Spleen (tissue), 11 donors: ENCODE measurements around the gene CCDC9. TPM values are rescaled to one million over a fixed set of nuclear protein-coding genes. Genes with fewer than 3 reads are reported as not detected.

Experiments used
- DNase-seq: peaks from one replicate; pipeline ENCODE4 v3.0.0-alpha.2; 2020
- H3K27ac ChIP-seq, 8 donors: fragments of 200-600 bp; sonication (generic) in 7 of 8; 1 replicate in 4 of 8; 2 replicates in 4 of 8; pipeline versions ENCODE4 v1.5.0 to v1.8.0; 2016 to 2021; ENCODE audit warnings: inconsistent platforms in 4 of 8, mild to moderate bottlenecking in 4 of 8, moderate library complexity in 1 of 8
- H3K27me3 ChIP-seq, 7 donors: fragments of 200-600 bp; sonication (generic) in 6 of 7; replicated peaks in 1 of 7; 1 replicate in 4 of 7; 2 replicates in 3 of 7; pipeline versions ENCODE4 v1.5.0 to v1.8.0; 2016 to 2021; ENCODE audit warnings: inconsistent platforms in 3 of 7, mild to moderate bottlenecking in 1 of 7
- H3K36me3 ChIP-seq, 6 donors: fragments of 200-600 bp; sonication (generic) in 5 of 6; 1 replicate in 4 of 6; 2 replicates in 2 of 6; pipeline versions ENCODE4 v1.5.0 to v1.8.0; 2016 to 2021; ENCODE audit warnings: inconsistent platforms in 2 of 6
- H3K4me1 ChIP-seq, 6 donors: fragments of 200-600 bp; sonication (generic) in 5 of 6; 1 replicate in 3 of 6; 2 replicates in 3 of 6; pipeline versions ENCODE4 v1.5.0 to v1.8.0; 2016 to 2021; ENCODE audit warnings: inconsistent platforms in 3 of 6
- H3K4me3 ChIP-seq, 8 donors: fragments of 200-600 bp; sonication (generic) in 7 of 8; 1 replicate in 4 of 8; 2 replicates in 4 of 8; pipeline versions ENCODE4 v1.5.0 to v1.8.0; 2016 to 2021; ENCODE audit warnings: inconsistent platforms in 4 of 8, mild to moderate bottlenecking in 4 of 8, moderate library complexity in 2 of 8
- H3K9me3 ChIP-seq, 8 donors: fragments of 200-600 bp; sonication (generic) in 7 of 8; 1 replicate in 4 of 8; 2 replicates in 4 of 8; pipeline versions ENCODE4 v1.5.0 to v1.8.0; 2016 to 2021; ENCODE audit warnings: inconsistent platforms in 4 of 8
- CTCF ChIP-seq, 11 experiments: fragments of 200-600 bp in 7 of 11; fragments of 450-650 bp in 4 of 11; sonication (generic) in 4 of 11; IDR thresholded peaks in 8 of 11; conservative IDR thresholded peaks in 3 of 11; 1 replicate in 7 of 11; 2 replicates in 4 of 11; pipeline versions ENCODE4 v1.4.0 to v1.8.0; 2016 to 2021; ENCODE audit warnings: antibody characterized with exemption in 11 of 11, inconsistent platforms in 4 of 11, mild to moderate bottlenecking in 1 of 11
- POLR2A ChIP-seq, 3 donors: fragments of 450-650 bp; IDR thresholded peaks; one replicate each; pipeline ENCODE4 v1.5.1; 2017; ENCODE audit warnings: antibody characterized with exemption in 3 of 3, mild to moderate bottlenecking in 1 of 3
- POLR2AphosphoS5 ChIP-seq, 3 donors: sonication (generic); formaldehyde crosslinking; IDR thresholded peaks; one replicate each; pipeline ENCODE4 v1.5.1; 2017; ENCODE audit warnings: antibody characterized with exemption in 3 of 3
- WGBS, 5 donors: extraction: QIAGEN DNeasy Blood & Tissue Kit in 3 of 5; methylation state at CpG; one replicate each; pipeline versions ENCODE4 v1.1.5 to v1.1.7; 2013 to 2018; 5-methylcytosine and 5-hydroxymethylcytosine counted together
- intact Hi-C: fragments of 100-400 bp; cut with DNase I; formaldehyde crosslinking; loops from one replicate; pipeline ENCODE4 v1.15.0; 2023; ENCODE audit warnings: low total_unique reads
- polyA plus RNA-seq, 3 donors: library from polyadenylated mRNA; stranded (reverse); fragments of 200-250 nt; gene quantifications; one replicate each; pipeline ENCODE4 v1.2.1, GENCODE V29; 2013
- total RNA-seq, 7 donors: library from RNA; depleted of rRNA in 3 of 7; stranded (reverse); fragments of >200 nt in 3 of 7; fragmentation: NEBNext Ultra II Directional in 4 of 7; extraction: Animal tissue kit (Norgen Biotek cat#: 25700) in 4 of 7; gene quantifications; one replicate each; pipeline versions ENCODE4 v1.1.0 to v1.2.1, GENCODE V29; 2016 to 2021
- donor health status: healthy with polysubstance abuse.
- donor health status: DM: no; HTN: no; CAD: no; lungs with moderate emphysema.
- donor health status: DM: no; HTN: no; CAD: no.
- donor health status: Bipolar disorder and iron deficiency.
- donor health status: healthy.
- donor health status: DM: no; HTN: no; CAD: no.
- donor health status: DM: yes; HTN: yes; CAD: no.

Gene CCDC9
- total and polyA plus RNA-seq, 10 donors: 11.0 to 43.0 (median 29.4) TPM

DNA sequence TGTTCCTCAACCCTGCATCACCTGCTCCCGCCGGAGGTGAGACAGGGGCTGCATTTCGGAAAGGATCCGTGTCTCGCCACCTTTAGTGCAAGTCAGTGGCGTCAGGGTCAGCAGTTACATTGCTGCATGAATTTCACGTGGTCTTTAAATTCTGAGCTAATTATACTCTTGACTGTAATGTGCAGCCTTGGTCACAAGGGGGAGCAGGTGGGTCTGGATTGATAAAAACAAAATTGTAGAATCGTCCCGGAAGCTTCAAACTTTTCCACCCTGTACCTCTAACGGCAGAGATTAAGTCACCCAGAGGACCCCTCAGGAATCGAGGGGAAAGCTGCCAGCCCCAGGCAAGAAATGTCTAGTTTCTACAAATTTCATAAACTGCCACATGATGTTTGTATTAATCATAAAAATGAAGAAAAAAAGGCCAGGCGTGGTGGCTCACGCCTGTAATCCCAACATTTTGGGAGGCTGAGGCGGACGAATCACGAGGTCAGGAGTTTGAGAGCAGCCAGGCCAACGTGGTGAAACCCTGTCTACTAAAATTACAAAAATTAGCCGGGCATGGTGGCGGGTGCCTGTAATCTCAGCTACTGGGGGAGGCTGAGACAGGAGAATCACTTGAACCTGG lies 45.5 kb upstream of the CCDC9 start:
- WGBS, 5 donors: 29 to 37% (median 32%) methylated on average over 19 of the region's 19 CpGs
- DNase-seq: peak; percentile 77
- Histone ChIP-seq H3K36me3 (peaks cover 0 to 48% (median 36%) of the 10 kb centered on the region in 6 donors), H3K27me3 (no peaks in the 10 kb centered on the region), H3K27ac (peak overlapping the region; percentile 8 to 73 (median 62)), H3K9me3 (no peaks in the 10 kb centered on the region), H3K4me1 (peaks cover 4 to 16% (median 12%) of the 10 kb centered on the region in 6 donors), H3K4me3 (no peak overlapping the region)
- intact Hi-C loops: no loop called here
- TF ChIP-seq CTCF (IDR thresholded peaks at IDR 0.05 in 8 of 11, conservative IDR thresholded peaks at IDR 0.05 in 3 of 11) (peak; percentile 68 to 92 (median 86)), POLR2AphosphoS5 (IDR thresholded peaks at IDR 0.05) (peak in 2 of 3 donors; percentile 1 to 33), POLR2A (IDR thresholded peaks at IDR 0.05) (no peak)

- 84 to 98% (median 95%) methylated on average over 5 of the region's 5 CpGs for WGBS, 5 donors
- Histone ChIP-seq H3K4me3 (no peak overlapping the region), H3K36me3 (peaks cover 0 to 8% (median 3%) of the 10 kb centered on the region in 6 donors), H3K27ac (no peak overlapping the region), H3K9me3 (no peaks in the 10 kb centered on the region), H3K27me3 (no peaks in the 10 kb centered on the region), H3K4me1 (peaks cover 4 to 12% (median 8%) of the 10 kb centered on the region in 6 donors)
- intact Hi-C loops: no loop called here
- TF ChIP-seq POLR2A (IDR thresholded peaks at IDR 0.05): no peak
- no peak for DNase-seq
Measured at GRCh38 chr19:47215581-47215980, 40.7 kb upstream of the CCDC9 start.

DNA sequence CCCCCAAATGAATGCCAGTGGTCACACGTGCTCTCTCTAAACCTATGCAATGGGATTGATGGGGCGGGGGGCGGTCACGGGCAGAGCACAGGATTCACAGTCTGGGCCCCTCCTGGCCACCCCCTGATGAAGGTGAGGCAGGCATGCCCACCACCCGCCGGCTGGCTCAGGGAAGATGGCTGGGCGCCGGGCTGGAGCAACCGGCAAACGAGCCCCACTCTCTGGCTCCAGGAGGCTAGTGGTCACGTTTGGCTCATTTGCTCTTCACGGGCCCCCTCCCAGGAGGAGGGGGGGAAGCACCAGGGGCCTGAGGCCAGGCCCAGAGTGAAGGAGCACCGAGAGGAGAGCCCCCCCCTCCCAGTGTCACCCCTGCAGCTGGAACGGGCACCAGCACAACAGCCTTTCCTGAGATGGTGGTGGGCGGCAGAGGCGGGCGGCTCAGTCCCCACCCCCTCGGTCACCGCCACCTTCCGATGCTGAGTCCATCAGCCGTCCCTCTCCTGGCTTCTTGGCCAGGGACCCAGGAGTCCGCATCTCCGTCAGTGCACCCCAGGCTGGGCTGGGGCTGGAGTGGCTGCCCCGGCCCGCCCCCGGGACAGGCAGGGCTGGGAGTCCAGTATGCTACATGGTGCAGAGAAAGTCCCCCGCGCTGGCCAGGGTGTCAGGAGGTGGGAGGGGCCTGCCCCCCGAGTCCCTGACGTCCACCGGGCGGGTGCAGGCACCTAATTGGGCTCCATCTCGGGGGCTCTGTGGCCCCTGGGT lies 35.1 kb upstream of the CCDC9 start:
- Histone ChIP-seq H3K27me3 (no peaks in the 10 kb centered on the region), H3K36me3 (peaks cover 3 to 45% (median 17%) of the 10 kb centered on the region in 6 donors), H3K4me3 (no peak overlapping the region), H3K4me1 (peaks cover 0 to 14% (median 12%) of the 10 kb centered on the region in 6 donors), H3K27ac (no peak overlapping the region), H3K9me3 (no peaks in the 10 kb centered on the region)
- intact Hi-C loops: no loop called here
- DNase-seq: no peak
- WGBS, 5 donors: 88 to 96% (median 92%) methylated on average over 10 to 33 of the region's 33 CpGs
- TF ChIP-seq POLR2AphosphoS5 (IDR thresholded peaks at IDR 0.05) (peak in 1 of 3 donors; percentile 28), POLR2A (IDR thresholded peaks at IDR 0.05) (no peak), CTCF (IDR thresholded peaks at IDR 0.05 in 8 of 11, conservative IDR thresholded peaks at IDR 0.05 in 3 of 11) (no peak)

GRCh38 chr19:47221890-47222289 lies 34.4 kb upstream of the CCDC9 start:
- no peaks in the 10 kb centered on the region for H3K9me3 ChIP-seq
- H3K4me1 ChIP-seq: peaks cover 2 to 20% (median 18%) of the 10 kb centered on the region in 6 donors
- TF ChIP-seq CTCF (IDR thresholded peaks at IDR 0.05 in 8 of 11, conservative IDR thresholded peaks at IDR 0.05 in 3 of 11) (no peak), POLR2A (IDR thresholded peaks at IDR 0.05) (no peak), POLR2AphosphoS5 (IDR thresholded peaks at IDR 0.05) (no peak)
- H3K4me3 ChIP-seq: no peak overlapping the region
- peaks cover 3 to 45% (median 17%) of the 10 kb centered on the region in 6 donors for H3K36me3 ChIP-seq
- H3K27me3 ChIP-seq: no peaks in the 10 kb centered on the region
- DNase-seq: no peak
- intact Hi-C loops: no loop called here
- H3K27ac ChIP-seq: no peak overlapping the region
- WGBS, 5 donors: 93 to 96% (median 94%) methylated on average over 7 to 11 of the region's 11 CpGs
